DOHH2 (cell line): ENCODE results near the gene TDO2.
"Not testable (repeated sequence)": the region's sequence is repeated elsewhere in the genome, so short reads cannot be mapped to it uniquely, and the experiment has no call there.

Source experiments
- H3F3A ChIP-seq: fragments of 200-600 bp; sonication (generic), shearing (Covaris generic); 2 replicates; pipeline ENCODE4 v1.6.0; 2016; ENCODE audit warnings: antibody characterized with exemption, mild to moderate bottlenecking; ENCODE audit not compliant: control insufficient read depth, insufficient read depth
- H3K27ac ChIP-seq: fragments of 200-600 bp; sonication (generic); 2 replicates; pipeline ENCODE4 v1.5.1; 2014; ENCODE audit warnings: low read depth, mild to moderate bottlenecking, low read length, moderate library complexity
- H3K27me3 ChIP-seq: fragments of 200-600 bp; sonication (generic); 2 replicates; pipeline ENCODE4 v1.6.1; 2014; ENCODE audit warnings: mild to moderate bottlenecking, low read length, mixed read lengths; ENCODE audit not compliant: control insufficient read depth
- H3K36me3 ChIP-seq: fragments of 200-600 bp; sonication (generic); 2 replicates; pipeline ENCODE4 v1.6.1; 2014; ENCODE audit warnings: mild to moderate bottlenecking, low read length, moderate library complexity, mixed read lengths; ENCODE audit not compliant: control insufficient read depth
- H3K4me1 ChIP-seq: fragments of 200-600 bp; sonication (generic); 2 replicates; pipeline ENCODE4 v1.6.1; 2014; ENCODE audit warnings: mild to moderate bottlenecking, low read length, mixed read lengths; ENCODE audit not compliant: control insufficient read depth
- H3K4me2 ChIP-seq: fragments of 200-600 bp; sonication (generic); 2 replicates; pipeline ENCODE4 v1.6.0; 2014; ENCODE audit warnings: mild to moderate bottlenecking, low read length, moderate library complexity
- H3K4me3 ChIP-seq: fragments of 200-600 bp; sonication (generic); 2 replicates; pipeline ENCODE4 v1.5.1; 2014; ENCODE audit warnings: mild to moderate bottlenecking, low read length, mixed read lengths
- H3K79me2 ChIP-seq: fragments of 200-600 bp; sonication (generic); 2 replicates; pipeline ENCODE4 v1.6.1; 2014; ENCODE audit warnings: mild to moderate bottlenecking, low read length, mixed read lengths; ENCODE audit not compliant: control insufficient read depth
- H3K9me2 ChIP-seq: fragments of 200-600 bp; sonication (generic); replicated peaks from 2 replicates; pipeline ENCODE4 v1.6.1; 2014; ENCODE audit warnings: mild to moderate bottlenecking, low read length, mixed read lengths; ENCODE audit not compliant: control insufficient read depth
- H3K9me3 ChIP-seq: fragments of 200-600 bp; sonication (generic); 2 replicates; pipeline ENCODE4 v1.6.1; 2014; ENCODE audit warnings: antibody characterized with exemption, low read length, mixed read lengths; ENCODE audit not compliant: control insufficient read depth, insufficient read depth
- H4K20me1 ChIP-seq: fragments of 200-600 bp; sonication (generic); 2 replicates; pipeline ENCODE4 v1.6.0; 2014; ENCODE audit warnings: low read depth, mild to moderate bottlenecking, antibody characterized with exemption, low read length, moderate library complexity; ENCODE audit not compliant: control insufficient read depth, insufficient read depth
- CTCF ChIP-seq: fragments of 200-600 bp; sonication (generic); IDR thresholded peaks from one replicate; pipeline ENCODE4 v1.5.1; 2014; ENCODE audit warnings: antibody characterized with exemption, mild to moderate bottlenecking, low read depth, low read length; ENCODE audit not compliant: poor library complexity, severe bottlenecking
- EZH2phosphoT487 ChIP-seq: fragments of 200-600 bp; sonication (generic); IDR thresholded peaks from 2 replicates; pipeline ENCODE4 v1.6.1; 2017; ENCODE audit warnings: borderline replicate concordance, mild to moderate bottlenecking, antibody characterized with exemption, low read length, moderate library complexity, mixed read lengths

TDO2 gene

GRCh38 chr4:155924637-155925036 lies 21.1 kb downstream of the TDO2 start:
- Histone ChIP-seq H4K20me1 (no peaks in the 10 kb centered on the region), H3K4me2 (no peak overlapping the region), H3K9me3 (no peaks in the 10 kb centered on the region), H3K79me2 (no peaks in the 10 kb centered on the region), H3K27me3 (no peaks in the 10 kb centered on the region), H3K4me1 (peaks cover 4% of the 10 kb centered on the region), H3K4me3 (no peak overlapping the region), H3K36me3 (no peaks in the 10 kb centered on the region), H3F3A (no peaks in the 10 kb centered on the region), H3K27ac (no peak overlapping the region), H3K9me2 (no peaks in the 10 kb centered on the region)
- TF ChIP-seq EZH2phosphoT487, result no peak
- no peak for TF ChIP-seq CTCF

- H3K9me3 ChIP-seq, result no peaks in the 10 kb centered on the region
- no peaks in the 10 kb centered on the region for H4K20me1 ChIP-seq
- no peaks in the 10 kb centered on the region for H3K79me2 ChIP-seq
- TF ChIP-seq CTCF, result no peak
- TF ChIP-seq EZH2phosphoT487, result no peak
- H3K27ac ChIP-seq, result no peak overlapping the region
- no peaks in the 10 kb centered on the region for H3K36me3 ChIP-seq
- peak overlapping the region; percentile 36 for H3K4me2 ChIP-seq
- peaks cover 13% of the 10 kb centered on the region for H3K4me1 ChIP-seq
- no peaks in the 10 kb centered on the region for H3F3A ChIP-seq
- H3K9me2 ChIP-seq, result no peaks in the 10 kb centered on the region
- H3K4me3 ChIP-seq, result peak overlapping the region; percentile 29
- H3K27me3 ChIP-seq, result no peaks in the 10 kb centered on the region
These were observed 26.3 kb downstream of the TDO2 start for GRCh38 chr4:155929833-155930232.

GRCh38 chr4:155930330-155930729 lies 26.8 kb downstream of the TDO2 start:
- peaks cover 13% of the 10 kb centered on the region for H3K4me1 ChIP-seq
- H3F3A ChIP-seq, result no peaks in the 10 kb centered on the region
- no peaks in the 10 kb centered on the region for H3K9me2 ChIP-seq
- no peak overlapping the region for H3K4me2 ChIP-seq
- no peaks in the 10 kb centered on the region for H3K79me2 ChIP-seq
- no peak overlapping the region for H3K27ac ChIP-seq
- H3K36me3 ChIP-seq, result no peaks in the 10 kb centered on the region
- H4K20me1 ChIP-seq, result no peaks in the 10 kb centered on the region
- TF ChIP-seq EZH2phosphoT487 (no peak), CTCF (no peak)
- H3K9me3 ChIP-seq, result no peaks in the 10 kb centered on the region
- H3K27me3 ChIP-seq, result no peaks in the 10 kb centered on the region
- H3K4me3 ChIP-seq, result no peak overlapping the region

- no peak overlapping the region for H3K4me2 ChIP-seq
- H3K4me1 ChIP-seq, result peaks cover 13% of the 10 kb centered on the region
- H3F3A ChIP-seq, result no peaks in the 10 kb centered on the region
- H3K79me2 ChIP-seq, result no peaks in the 10 kb centered on the region
- TF ChIP-seq EZH2phosphoT487 (no peak), CTCF (no peak)
- H3K9me2 ChIP-seq, result no peaks in the 10 kb centered on the region
- H3K36me3 ChIP-seq, result no peaks in the 10 kb centered on the region
- no peaks in the 10 kb centered on the region for H3K9me3 ChIP-seq
- H4K20me1 ChIP-seq, result no peaks in the 10 kb centered on the region
- no peak overlapping the region for H3K27ac ChIP-seq
- H3K27me3 ChIP-seq, result no peaks in the 10 kb centered on the region
- H3K4me3 ChIP-seq, result no peak overlapping the region
These were observed 28.1 kb downstream of the TDO2 start for GRCh38 chr4:155931634-155932033.

- H3K4me1 ChIP-seq, H4K20me1 ChIP-seq, H3K36me3 ChIP-seq, H3K27ac ChIP-seq, H3K9me2 ChIP-seq, H3K4me3 ChIP-seq, H3F3A ChIP-seq, H3K9me3 ChIP-seq, H3K79me2 ChIP-seq, H3K27me3 ChIP-seq, H3K4me2 ChIP-seq: not testable (repeated sequence)
These were observed 31.1 kb downstream of the TDO2 start for GRCh38 chr4:155934634-155935033.
